Pancreas (tissue), 10 donors: ENCODE results near the gene GNA12. TPM values are rescaled to one million over a fixed set of nuclear protein-coding genes. Genes with fewer than 3 reads are reported as not detected.

Experiments used
- ATAC-seq, 4 donors: fragments of 200-7000 bp; cut with Tn5 transposase; one replicate each; pipeline versions ENCODE4 v1.8.0 to v1.9.1; 2020; ENCODE audit warnings: mild to moderate bottlenecking in 4 of 4, moderate library complexity in 4 of 4
- DNase-seq, 6 donors: peaks; one replicate each; pipeline ENCODE4 v3.0.0-alpha.2; 2020
- FAIRE-seq: peaks from 2 replicates; lab custom pipeline; 2012; peaks lifted over from hg19 to GRCh38; lab: Jason Lieb, UNC
- H3K27ac ChIP-seq, 4 donors: fragments of 200-600 bp; sonication (generic); 1 replicate in 3 of 4; 2 replicates in 1 of 4; pipeline versions ENCODE4 v1.5.0 to v1.8.0; 2020
- H3K27me3 ChIP-seq, 4 donors: fragments of 200-600 bp; one replicate each; pipeline ENCODE4 v1.8.0; 2021
- H3K36me3 ChIP-seq, 3 donors: fragments of 200-600 bp; sonication (generic) in 1 of 3; one replicate each; pipeline versions ENCODE4 v1.5.0 to v1.8.0; 2020 to 2021
- H3K4me1 ChIP-seq, 3 donors: fragments of 200-600 bp; one replicate each; pipeline ENCODE4 v1.8.0; 2021
- H3K4me3 ChIP-seq, 4 donors: fragments of 200-600 bp; sonication (generic) in 2 of 4; one replicate each; pipeline versions ENCODE4 v1.5.0 to v1.8.0; 2020 to 2021
- H3K9me3 ChIP-seq, 4 donors: fragments of 200-600 bp; one replicate each; pipeline ENCODE4 v1.8.0; 2021
- WGBS, 2 donors: extraction: QIAGEN DNeasy Blood & Tissue Kit; methylation state at CpG; one replicate each; pipeline ENCODE4 v1.1.7; 2013; 5-methylcytosine and 5-hydroxymethylcytosine counted together
- intact Hi-C, 3 donors: fragments of 100-400 bp; cut with DNase I; formaldehyde crosslinking; loops; one replicate each; pipeline versions ENCODE4 v1.11.1 to v1.14.2; 2022
- polyA plus RNA-seq, 2 donors: library from polyadenylated mRNA; stranded (reverse); fragments of 200-250 nt; gene quantifications; one replicate each; pipeline ENCODE4 v1.2.3, GENCODE V29; 2013
- total RNA-seq, 6 donors: library from RNA; stranded (reverse); fragmentation: NEBNext Ultra II Directional in 4 of 6; extraction: Animal tissue kit (Norgen Biotek cat#: 25700) in 4 of 6; gene quantifications; one replicate each; pipeline versions ENCODE4 v1.2.1 to v1.2.4, GENCODE V29; 2021 to 2023
- TF ChIP-seq, protein P1 (sequence below), 4 donors: fragments of 200-600 bp; sonication (generic) in 3 of 4; IDR thresholded peaks; one replicate each; pipeline versions ENCODE4 v1.5.0 to v1.8.0; 2021; ENCODE audit warnings: antibody characterized with exemption in 4 of 4
- donor health status: healthy with polysubstance abuse.
- donor health status: DM: no; HTN: no; CAD: no; lungs with moderate emphysema.
- donor health status: DM: no; HTN: no; CAD: no.
- donor health status: control.
- donor health status: control.
- donor health status: Bipolar disorder and iron deficiency.
- donor health status: DM: yes; HTN: yes; CAD: no.
- donor health status: DM: no; HTN: no; CAD: no.
- donor health status: DM: no; HTN: no; CAD: no.
- donor health status: DM: yes; HTN: yes; CAD: no.

Gene GNA12
- total and polyA plus RNA-seq, 8 donors: 7.5 to 23.0 (median 15.9) TPM

DNA sequence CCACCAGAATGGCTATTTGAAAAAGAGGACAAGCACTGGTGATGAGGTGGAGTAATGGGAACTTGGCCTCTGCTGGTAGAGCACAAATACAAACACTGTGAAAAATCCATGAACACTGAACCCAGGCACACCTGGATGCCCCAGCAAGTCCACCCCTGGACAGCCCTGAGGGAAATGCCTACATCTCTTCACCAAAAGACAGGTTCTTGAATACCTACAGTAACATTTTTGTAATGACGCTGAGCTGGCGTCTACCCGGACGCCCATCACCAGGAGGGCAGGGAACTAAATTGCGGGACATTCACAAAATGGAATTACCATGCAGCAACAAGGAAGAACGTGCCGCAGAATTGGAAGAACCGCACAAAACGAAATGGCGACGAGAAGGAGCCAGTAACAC, 70.5 kb downstream of the GNA12 start:
- 96 to 99% methylated on average over 11 of the region's 11 CpGs for WGBS, 2 donors
- no peak for ATAC-seq
- Histone ChIP-seq H3K4me1 (no peaks in the 10 kb centered on the region), H3K27me3 (no peaks in the 10 kb centered on the region), H3K4me3 (no peak overlapping the region), H3K9me3 (no peaks in the 10 kb centered on the region), H3K36me3 (no peaks in the 10 kb centered on the region), H3K27ac (no peak overlapping the region)
- intact Hi-C loops: no loop called here
- TF ChIP-seq, protein P1, sequence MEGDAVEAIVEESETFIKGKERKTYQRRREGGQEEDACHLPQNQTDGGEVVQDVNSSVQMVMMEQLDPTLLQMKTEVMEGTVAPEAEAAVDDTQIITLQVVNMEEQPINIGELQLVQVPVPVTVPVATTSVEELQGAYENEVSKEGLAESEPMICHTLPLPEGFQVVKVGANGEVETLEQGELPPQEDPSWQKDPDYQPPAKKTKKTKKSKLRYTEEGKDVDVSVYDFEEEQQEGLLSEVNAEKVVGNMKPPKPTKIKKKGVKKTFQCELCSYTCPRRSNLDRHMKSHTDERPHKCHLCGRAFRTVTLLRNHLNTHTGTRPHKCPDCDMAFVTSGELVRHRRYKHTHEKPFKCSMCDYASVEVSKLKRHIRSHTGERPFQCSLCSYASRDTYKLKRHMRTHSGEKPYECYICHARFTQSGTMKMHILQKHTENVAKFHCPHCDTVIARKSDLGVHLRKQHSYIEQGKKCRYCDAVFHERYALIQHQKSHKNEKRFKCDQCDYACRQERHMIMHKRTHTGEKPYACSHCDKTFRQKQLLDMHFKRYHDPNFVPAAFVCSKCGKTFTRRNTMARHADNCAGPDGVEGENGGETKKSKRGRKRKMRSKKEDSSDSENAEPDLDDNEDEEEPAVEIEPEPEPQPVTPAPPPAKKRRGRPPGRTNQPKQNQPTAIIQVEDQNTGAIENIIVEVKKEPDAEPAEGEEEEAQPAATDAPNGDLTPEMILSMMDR (IDR thresholded peaks at IDR 0.05): no peak
- FAIRE-seq: no peak
- DNase-seq: no peak

DNA sequence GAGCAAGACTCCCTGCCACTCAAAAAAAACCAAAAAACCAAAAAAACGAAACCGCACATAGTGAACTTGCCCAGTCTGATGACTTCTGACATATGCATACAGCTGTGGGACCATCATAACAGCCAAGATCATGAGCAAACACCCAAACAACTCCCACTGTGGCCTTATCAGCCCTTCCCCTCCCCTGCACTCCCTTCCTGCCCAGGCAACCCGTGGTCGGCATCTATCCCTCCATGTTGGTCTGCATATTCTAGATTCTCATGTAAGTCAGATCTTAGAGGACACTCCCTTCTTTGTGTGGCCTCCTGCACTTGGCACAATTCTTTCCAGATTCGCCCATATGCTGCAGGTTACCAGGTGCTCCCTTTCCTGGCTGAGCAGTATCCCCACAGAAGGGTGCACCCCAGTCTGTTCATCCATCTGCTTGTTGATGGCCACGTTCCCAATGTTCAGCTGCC, 72.8 kb downstream of the GNA12 start:
- no peak for ATAC-seq
- no peak overlapping the region for H3K4me3 ChIP-seq
- no peak for DNase-seq
- intact Hi-C loops: no loop called here
- no peaks in the 10 kb centered on the region for H3K27me3 ChIP-seq
- no peaks in the 10 kb centered on the region for H3K9me3 ChIP-seq
- 91 to 92% methylated on average over 6 of the region's 6 CpGs for WGBS, 2 donors
- no peak overlapping the region for H3K27ac ChIP-seq
- FAIRE-seq: no peak
- no peaks in the 10 kb centered on the region for H3K4me1 ChIP-seq
- H3K36me3 ChIP-seq: no peaks in the 10 kb centered on the region
- TF ChIP-seq, protein P1 (IDR thresholded peaks at IDR 0.05): no peak

DNA sequence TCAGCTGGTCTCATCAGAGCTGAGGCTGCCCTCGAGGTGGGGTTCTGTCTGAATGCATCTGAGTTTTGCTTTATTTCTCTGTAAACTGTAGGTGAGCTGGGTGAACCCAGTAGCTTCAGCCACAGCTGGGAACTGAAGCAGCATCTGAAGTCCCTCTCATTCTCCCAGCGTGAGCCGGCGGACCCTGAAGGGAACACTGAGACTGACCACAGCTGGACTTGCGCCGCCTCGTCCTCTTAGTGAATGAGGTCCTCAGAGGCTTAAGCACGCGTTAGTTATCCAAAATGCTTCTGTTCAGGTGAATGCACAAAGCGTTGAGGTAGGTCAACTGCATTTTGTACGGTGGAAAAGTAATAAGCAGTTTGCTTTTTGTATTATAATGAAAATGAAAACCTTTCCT, 79.5 kb downstream of the GNA12 start:
- Histone ChIP-seq H3K4me1 (peaks cover 0 to 3% (median 0%) of the 10 kb centered on the region in 3 donors), H3K36me3 (no peaks in the 10 kb centered on the region), H3K27ac (no peak overlapping the region), H3K4me3 (no peak overlapping the region), H3K27me3 (no peaks in the 10 kb centered on the region), H3K9me3 (no peaks in the 10 kb centered on the region)
- DNase-seq: no peak
- intact Hi-C loops: no loop called here
- no peak for ATAC-seq
- WGBS, 2 donors: 94 to 95% methylated on average over 11 of the region's 11 CpGs
- no peak for FAIRE-seq
- TF ChIP-seq, protein P1 (IDR thresholded peaks at IDR 0.05): no peak

DNA sequence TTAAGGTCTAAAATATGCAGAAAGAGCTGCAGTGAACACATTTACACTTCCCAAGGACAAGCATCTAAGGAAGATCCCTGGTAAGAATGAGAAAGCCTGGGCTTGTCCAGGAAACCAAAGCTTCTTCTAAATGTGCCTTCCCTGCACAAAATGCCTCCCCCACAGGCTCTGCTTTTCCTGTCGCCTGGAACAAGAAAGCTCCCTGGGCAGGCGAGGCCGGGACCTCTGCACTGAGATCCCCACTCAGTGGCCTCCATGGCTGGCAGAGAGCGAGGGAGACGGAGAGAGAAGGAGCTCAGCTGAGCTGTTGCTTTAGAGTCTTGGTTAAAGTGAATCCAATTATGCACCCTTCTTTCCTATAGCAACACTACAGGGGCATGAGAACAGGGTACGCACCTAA, 80.5 kb downstream of the GNA12 start:
- TF ChIP-seq, protein P1 (IDR thresholded peaks at IDR 0.05): no peak
- Histone ChIP-seq H3K4me3 (no peak overlapping the region), H3K9me3 (no peaks in the 10 kb centered on the region), H3K27ac (peak overlapping the region in 2 of 4 donors; percentile 44 to 50), H3K36me3 (no peaks in the 10 kb centered on the region), H3K4me1 (peaks cover 0 to 3% (median 0%) of the 10 kb centered on the region in 3 donors), H3K27me3 (no peaks in the 10 kb centered on the region)
- no peak for ATAC-seq
- 81 to 93% methylated on average over 6 of the region's 6 CpGs for WGBS, 2 donors
- no peak for DNase-seq
- intact Hi-C loops: no loop called here
- no peak for FAIRE-seq

DNA sequence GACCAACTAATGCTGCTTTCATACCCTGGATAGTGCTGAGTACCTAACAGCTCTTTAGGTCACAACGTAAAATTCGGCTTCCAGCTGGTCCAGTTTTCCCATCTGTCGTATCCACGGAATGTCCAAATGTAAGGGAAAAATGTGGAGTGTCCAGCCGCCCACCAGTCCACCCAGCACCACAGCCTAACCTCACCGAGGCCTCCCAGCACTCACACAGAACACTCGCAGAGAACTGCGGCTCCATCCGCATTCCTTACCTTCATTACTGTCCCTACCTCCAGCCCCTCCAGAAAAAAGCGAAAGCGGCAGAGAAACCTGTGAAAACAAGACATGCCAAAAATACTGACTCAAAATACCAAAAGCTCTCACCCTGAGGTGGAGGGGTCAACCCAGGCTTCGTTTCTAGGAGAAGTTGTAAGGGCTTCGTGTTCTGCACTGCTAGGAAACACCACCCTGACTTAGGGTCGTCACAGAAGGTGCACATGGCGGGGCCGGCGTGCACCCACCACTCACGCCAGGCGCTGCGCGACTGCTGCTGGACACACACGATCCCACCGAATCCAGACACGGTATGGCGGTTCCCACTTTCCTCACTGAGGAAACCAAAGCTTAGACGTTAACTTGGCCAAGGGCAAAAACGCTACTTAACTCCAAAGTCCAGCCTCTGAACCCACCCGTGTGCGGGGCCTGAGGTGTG, 82.2 kb downstream of the GNA12 start:
- peaks cover 0 to 11% (median 0%) of the 10 kb centered on the region in 3 donors for H3K4me1 ChIP-seq
- DNase-seq: no peak
- H3K4me3 ChIP-seq: no peak overlapping the region
- H3K27ac ChIP-seq: peak overlapping the region in 2 of 4 donors; percentile 66 to 70
- TF ChIP-seq, protein P1 (IDR thresholded peaks at IDR 0.05): no peak
- intact Hi-C loops: no loop called here
- no peaks in the 10 kb centered on the region for H3K36me3 ChIP-seq
- no peaks in the 10 kb centered on the region for H3K9me3 ChIP-seq
- 92 to 94% methylated on average over 29 of the region's 29 CpGs for WGBS, 2 donors
- H3K27me3 ChIP-seq: no peaks in the 10 kb centered on the region
- ATAC-seq: no peak
- no peak for FAIRE-seq
